ENCODE results near the gene PIF1. TPM values are rescaled to one million over a fixed set of nuclear protein-coding genes. Genes with fewer than 3 reads are reported as not detected.

The PIF1 gene
- polyA plus RNA-seq, 3 donors: 0.13 to 0.43 TPM; not detected in 1

DNA sequence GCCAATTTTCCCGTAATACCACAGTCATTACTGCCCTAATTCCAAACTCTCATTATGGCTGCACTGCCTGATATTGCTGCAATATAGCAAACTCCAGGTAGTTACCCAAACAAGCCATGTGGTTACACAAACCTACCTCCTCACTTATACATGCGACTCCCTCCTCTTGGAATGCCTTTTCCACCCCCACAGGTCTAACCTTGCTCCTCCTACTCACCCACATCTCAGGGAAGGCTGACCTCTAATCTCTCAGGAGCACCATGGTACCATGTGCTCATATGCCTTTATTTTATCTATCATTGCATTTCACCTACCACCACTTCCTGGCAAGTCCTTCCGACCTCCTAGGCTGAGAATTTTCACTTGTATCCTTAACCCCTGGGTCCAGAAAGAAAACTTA is 53.0 kb downstream of the PIF1 start:
- Mint-ChIP-seq H3K27me3 (ENCODE audit: low read depth in 3 of 3) (peaks cover 52 to 63% (median 59%) of the 10 kb centered on the region in 3 donors), H3K4me3 (peak overlapping the region in 1 of 2 donors; percentile 29), H3K36me3 (peaks cover 4 to 6% of the 10 kb centered on the region in 2 donors), H3K4me1 (peaks cover 5% of the 10 kb centered on the region), H3K27ac (no peak overlapping the region), H3K9me3 (peaks cover 0 to 13% (median 5%) of the 10 kb centered on the region in 7 donors)
- Histone ChIP-seq H3K27me3 (ENCODE audit: control insufficient read depth in 2 of 2, insufficient read depth in 2 of 2, low read length in 2 of 2) (peaks cover 39 to 49% of the 10 kb centered on the region in 2 donors), H3K27ac (ENCODE audit: low read depth in 1 of 2, low read length in 2 of 2) (no peak overlapping the region), H4K20me1 (ENCODE audit: insufficient read depth, low read length) (no peaks in the 10 kb centered on the region), H2AFZ (ENCODE audit: insufficient read depth, low read depth, low read length, poor library complexity, severe bottlenecking) (no peak overlapping the region), H3K36me3 (replicated peaks in 1 of 2; ENCODE audit: control insufficient read depth in 1 of 2, insufficient read depth in 2 of 2, low read length in 2 of 2) (no peaks in the 10 kb centered on the region), H3K9me3 (replicated peaks in 1 of 2; ENCODE audit: control insufficient read depth in 1 of 2, insufficient read depth in 1 of 2, low read length in 2 of 2) (peaks cover 5 to 24% of the 10 kb centered on the region in 2 donors), H3K79me2 (ENCODE audit: insufficient read depth, low read length) (no peaks in the 10 kb centered on the region), H3K9ac (ENCODE audit: insufficient read depth, low read length, poor library complexity, severe bottlenecking) (no peak overlapping the region), H3K4me3 (replicated peaks in 1 of 3; ENCODE audit: low read depth in 2 of 3, low read length in 3 of 3) (no peak overlapping the region), H3K4me1 (ENCODE audit: control insufficient read depth in 1 of 2, insufficient read depth in 2 of 2, low read length in 2 of 2) (peaks cover 2 to 14% of the 10 kb centered on the region in 2 donors), H3K4me2 (replicated peaks; ENCODE audit: extremely low read depth, low read length, poor library complexity, severe bottlenecking) (no peak overlapping the region)
- DNase-seq: no peak
- no peak for TF ChIP-seq CTCF (IDR thresholded peaks at IDR 0.05)
- intact Hi-C loops (cut with micrococcal nuclease): no loop called here
- 82% methylated on average over 2 of the region's 3 CpGs for WGBS (ENCODE audit: insufficient coverage)

DNA sequence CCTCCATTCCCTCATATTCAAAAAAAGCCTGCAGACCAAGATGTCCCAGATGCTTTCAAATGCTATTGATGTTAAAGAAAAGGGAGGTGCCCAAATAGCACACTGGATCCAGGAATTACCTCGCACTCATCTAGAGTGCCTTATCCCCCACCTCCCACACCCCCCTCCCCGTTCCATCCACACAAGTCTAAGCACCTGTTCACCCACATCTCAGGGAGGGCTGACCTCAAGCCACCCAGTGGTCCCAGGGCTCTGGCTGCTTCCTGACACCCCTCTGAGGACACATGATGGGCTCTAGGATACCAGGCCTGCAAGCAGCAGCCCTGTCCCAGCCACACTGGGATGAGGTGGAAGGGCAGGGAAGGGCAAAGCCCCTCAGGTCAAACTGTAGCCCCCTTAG is 54.8 kb downstream of the PIF1 start:
- Histone ChIP-seq H3K4me2 (replicated peaks; ENCODE audit: extremely low read depth, low read length, poor library complexity, severe bottlenecking) (no peak overlapping the region), H3K4me1 (ENCODE audit: control insufficient read depth in 1 of 2, insufficient read depth in 2 of 2, low read length in 2 of 2) (peaks cover 2 to 9% of the 10 kb centered on the region in 2 donors), H3K27me3 (ENCODE audit: control insufficient read depth in 2 of 2, insufficient read depth in 2 of 2, low read length in 2 of 2) (peaks cover 24 to 32% of the 10 kb centered on the region in 2 donors), H3K9me3 (replicated peaks in 1 of 2; ENCODE audit: control insufficient read depth in 1 of 2, insufficient read depth in 1 of 2, low read length in 2 of 2) (peaks cover 5 to 13% of the 10 kb centered on the region in 2 donors), H3K27ac (ENCODE audit: low read depth in 1 of 2, low read length in 2 of 2) (no peak overlapping the region), H4K20me1 (ENCODE audit: insufficient read depth, low read length) (no peaks in the 10 kb centered on the region), H2AFZ (ENCODE audit: insufficient read depth, low read depth, low read length, poor library complexity, severe bottlenecking) (no peak overlapping the region), H3K79me2 (ENCODE audit: insufficient read depth, low read length) (no peaks in the 10 kb centered on the region), H3K4me3 (replicated peaks in 1 of 3; ENCODE audit: low read depth in 2 of 3, low read length in 3 of 3) (no peak overlapping the region), H3K9ac (ENCODE audit: insufficient read depth, low read length, poor library complexity, severe bottlenecking) (no peak overlapping the region), H3K36me3 (replicated peaks in 1 of 2; ENCODE audit: control insufficient read depth in 1 of 2, insufficient read depth in 2 of 2, low read length in 2 of 2) (no peaks in the 10 kb centered on the region)
- Mint-ChIP-seq H3K4me3 (no peak overlapping the region), H3K27ac (no peak overlapping the region), H3K27me3 (ENCODE audit: low read depth in 3 of 3) (peaks cover 37 to 44% (median 41%) of the 10 kb centered on the region in 3 donors), H3K9me3 (peaks cover 0 to 9% (median 5%) of the 10 kb centered on the region in 7 donors), H3K4me1 (no peaks in the 10 kb centered on the region), H3K36me3 (peaks cover 3 to 4% of the 10 kb centered on the region in 2 donors)
- no peak for TF ChIP-seq CTCF (IDR thresholded peaks at IDR 0.05)
- WGBS (ENCODE audit: insufficient coverage): no CpG with 5 or more reads among the region's 2 CpGs
- intact Hi-C loops (cut with micrococcal nuclease): no loop called here
- DNase-seq: no peak

Data from CD14-positive monocyte (primary cell).